SHP77 (cell line): ENCODE results near the gene MYO9B.

ENCODE experiments used
- DNase-seq, 2 experiments: peaks; one replicate each; lab custom pipeline; 2025; lab: John Stamatoyannopoulos, UW

The MYO9B gene

GRCh38 chr19:17215127-17215971 lies 139.8 kb downstream of the MYO9B start, which contains the start of gene USE1:
TSS of gene USE1 (plus strand) at chr19:17215357. CDS start at chr19:17215406, 49 bp downstream.
- DNase-seq, result peak; percentile 80 to 92

DNA sequence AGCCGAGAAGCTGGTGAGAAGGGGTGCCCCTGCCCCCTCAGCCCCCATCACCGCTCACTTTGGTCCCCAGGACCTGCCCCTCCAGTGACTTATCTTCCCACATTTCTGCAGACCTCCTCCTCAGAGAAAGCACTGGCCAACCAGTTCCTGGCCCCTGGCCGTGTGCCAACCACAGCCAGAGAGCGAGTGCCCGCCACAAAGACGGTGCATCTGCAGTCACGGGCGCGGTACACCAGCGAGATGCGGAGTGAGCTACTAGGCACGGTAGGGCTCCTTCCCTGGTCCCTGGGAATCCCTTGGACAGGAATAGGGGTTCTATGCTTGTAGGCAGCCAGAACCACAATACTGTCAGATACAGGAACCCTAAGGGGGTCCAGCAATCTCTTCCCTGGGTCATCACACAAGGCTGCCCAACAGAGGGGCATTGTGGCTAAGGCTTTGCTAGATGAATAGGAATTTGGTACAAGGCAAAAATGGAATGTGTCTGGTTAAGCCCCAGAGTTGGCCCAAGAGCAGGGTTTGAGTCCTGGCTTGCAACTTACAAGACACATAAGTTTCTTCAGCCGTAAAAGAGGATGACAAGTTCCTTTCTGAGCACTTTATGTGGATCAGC lies 140.6 kb downstream of the MYO9B start:
- DNase-seq, result peak in 1 of 2 experiments; percentile 54

DNA sequence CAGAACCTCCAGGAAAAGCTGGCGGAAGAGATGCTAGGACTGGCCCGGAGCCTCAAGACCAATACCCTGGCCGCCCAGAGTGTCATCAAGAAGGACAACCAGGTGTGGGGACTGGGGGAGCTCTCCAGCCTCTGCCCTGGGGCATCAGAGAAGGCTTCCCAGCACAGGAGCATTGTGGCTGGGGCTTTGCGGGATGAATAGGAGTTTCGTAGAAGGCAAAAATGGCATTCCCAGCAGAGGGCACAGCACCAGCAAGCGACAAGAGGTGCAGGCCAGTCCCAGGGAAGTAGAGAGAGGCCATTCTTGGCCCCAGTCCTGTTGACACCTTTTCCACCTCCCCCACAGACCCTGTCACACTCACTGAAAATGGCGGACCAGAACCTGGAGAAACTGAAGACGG lies 143.7 kb downstream of the MYO9B start:
- DNase-seq, result no peak

- DNase-seq, result no peak
Observed at GRCh38 chr19:17220207-17220758, 144.7 kb downstream of the MYO9B start.

- DNase-seq, result no peak
Observed at GRCh38 chr19:17225053-17225452, 149.5 kb downstream of the MYO9B start.

DNA sequence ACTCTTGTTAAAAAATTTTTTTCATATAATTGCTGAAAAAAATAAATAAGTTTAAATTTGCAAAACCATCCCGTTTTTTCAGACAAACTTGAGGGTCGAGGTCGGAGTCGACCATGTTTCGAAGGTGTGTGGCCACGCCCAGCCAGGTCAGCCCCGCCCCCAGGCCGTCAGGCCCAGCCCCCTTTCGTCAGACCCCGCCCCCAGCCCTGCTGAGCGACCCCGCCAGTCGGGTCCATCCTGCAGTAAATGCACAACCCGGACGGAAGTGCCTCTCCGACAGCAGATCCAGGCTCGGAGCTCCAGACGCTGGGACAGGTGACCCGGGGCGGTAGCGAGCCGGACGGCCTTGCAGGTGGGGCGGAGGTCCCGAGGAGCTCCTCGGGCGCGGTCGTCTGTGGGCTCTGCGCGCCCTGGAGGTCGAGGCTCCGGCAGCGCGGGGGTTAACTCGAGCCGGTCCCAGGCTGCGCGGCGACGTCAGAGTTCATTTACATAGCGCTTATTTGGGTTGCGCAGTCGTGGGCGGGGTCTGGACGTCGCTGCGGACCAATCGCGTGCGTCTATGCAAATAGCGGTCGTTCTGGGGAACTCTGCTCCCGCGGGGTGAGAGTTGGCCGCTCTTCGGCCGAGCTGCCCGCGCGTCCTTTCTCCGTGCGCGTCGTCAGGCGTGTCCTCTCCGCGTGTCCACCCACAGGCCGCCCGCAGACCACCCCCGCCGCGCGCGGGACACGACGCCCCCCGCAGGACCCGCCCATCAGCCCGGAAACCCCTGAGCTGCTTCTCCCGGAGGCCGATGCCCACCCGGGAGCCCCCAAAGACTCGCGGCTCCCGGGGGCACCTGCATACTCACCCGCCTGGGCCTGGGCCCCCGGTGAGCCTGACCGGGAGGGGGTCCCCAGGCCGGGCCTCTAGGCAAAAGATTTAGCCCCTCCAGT lies 150.7 kb downstream of the MYO9B start, which contains the start of gene OCEL1:
Gene OCEL1 (plus strand): TSS at position 225 of the 932 bp plus-strand sequence. CDS start 22 bp downstream, at position 247.
- peak; percentile 96 to 97 for DNase-seq

DNA sequence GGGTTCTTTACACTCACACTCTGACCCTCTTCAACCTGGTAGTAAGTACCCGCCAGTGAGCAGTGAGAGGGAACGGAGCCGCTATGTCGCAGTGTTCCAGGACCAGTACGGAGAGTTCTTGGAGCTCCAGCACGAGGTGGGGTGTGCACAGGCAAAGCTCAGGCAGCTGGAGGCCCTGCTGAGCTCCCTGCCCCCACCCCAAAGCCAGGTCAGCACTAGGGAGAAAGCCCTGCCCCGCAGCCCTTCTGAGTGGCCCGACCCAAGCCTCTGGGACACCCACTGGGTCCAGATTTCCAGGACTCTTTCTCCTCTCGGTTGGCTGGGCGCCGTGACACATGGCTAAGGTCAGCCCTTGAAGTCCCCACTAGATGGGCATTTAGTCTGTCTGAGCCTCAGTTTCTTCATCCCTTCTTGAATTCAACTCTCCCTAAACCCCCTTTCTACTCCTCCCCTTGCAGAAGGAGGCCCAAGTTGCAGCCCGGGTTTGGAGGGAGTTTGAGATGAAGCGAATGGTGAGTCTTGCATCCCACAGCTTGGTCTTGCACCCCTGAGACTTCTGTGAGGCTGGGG lies 152.3 kb downstream of the MYO9B start:
- DNase-seq, result no peak

GRCh38 chr19:17229890-17230289 lies 154.3 kb downstream of the MYO9B start:
- no peak for DNase-seq

DNA sequence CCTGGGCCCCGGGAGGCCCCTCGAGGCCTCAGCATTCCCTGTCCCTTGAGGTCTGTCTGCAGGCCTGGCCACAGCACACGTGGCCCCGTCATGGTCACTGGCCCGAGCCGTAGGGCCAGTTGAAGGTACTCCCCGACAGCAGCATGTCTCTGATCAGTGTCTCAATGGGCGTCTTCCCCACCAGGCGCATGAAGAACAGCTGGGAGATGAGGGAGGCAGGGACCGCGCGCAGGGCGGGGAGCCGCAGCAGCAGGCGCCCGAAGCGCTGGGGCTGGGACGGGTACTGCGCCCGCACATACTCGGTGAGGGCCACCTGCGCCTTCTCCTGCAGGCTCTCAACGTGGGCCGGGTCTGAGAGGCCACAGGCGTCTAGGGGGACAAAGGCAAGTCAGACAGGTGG lies 156.7 kb downstream of the MYO9B start:
- no peak for DNase-seq

DNA sequence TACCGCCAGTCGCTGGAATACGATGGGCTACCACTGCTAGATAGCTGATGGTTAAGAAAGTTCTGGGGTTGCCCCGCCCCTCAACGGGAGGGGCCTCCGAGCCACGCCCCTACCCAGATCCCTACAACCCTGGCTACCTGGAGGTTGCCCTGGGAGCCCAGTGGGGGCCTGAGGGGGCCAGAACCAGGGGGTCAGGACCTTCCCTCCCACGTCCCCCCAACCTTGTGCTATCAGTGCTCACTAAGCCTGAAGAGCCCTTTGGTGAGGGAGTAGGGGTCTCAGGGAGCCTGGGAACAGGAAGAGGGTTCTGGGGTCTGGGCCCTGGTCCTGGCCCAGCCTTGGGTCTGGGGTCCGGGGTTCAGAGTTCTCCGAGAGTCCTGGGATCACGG lies 159.3 kb downstream of the MYO9B start:
- peak in 1 of 2 experiments; percentile 20 for DNase-seq

DNA sequence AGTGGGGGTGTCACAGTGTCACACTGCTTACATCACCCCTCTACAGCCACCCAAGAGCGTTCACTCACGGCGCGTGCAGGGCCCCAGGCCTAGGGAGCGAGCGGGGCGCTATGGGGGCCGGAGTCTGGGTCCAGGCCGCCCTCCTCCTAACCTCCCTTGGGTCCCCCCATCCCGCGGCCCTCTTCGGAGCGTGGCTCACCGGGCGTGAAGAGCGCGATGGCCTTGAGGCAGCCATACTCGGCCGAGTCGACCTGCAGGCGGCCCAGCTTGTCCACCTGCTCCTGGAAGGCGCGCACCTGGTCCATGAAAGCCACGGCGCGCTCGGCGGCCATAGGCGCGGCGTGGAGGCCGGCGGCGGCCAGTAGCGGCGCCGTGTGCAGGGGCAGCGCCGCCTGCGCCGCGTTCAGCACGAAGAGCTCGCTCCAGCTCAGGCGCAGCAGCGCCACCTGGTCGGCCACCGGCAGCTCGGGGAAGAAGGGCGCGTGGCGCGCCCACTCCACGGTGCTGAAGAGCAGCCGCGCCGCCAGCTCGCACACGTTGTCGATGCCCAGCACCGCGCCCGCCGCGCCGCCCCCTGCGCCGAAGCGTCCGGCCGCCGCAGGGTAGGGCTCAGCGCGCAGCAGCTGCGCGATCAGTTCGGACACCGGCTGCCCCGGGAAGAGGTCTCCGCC lies 159.9 kb downstream of the MYO9B start:
- DNase-seq, result peak; percentile 38 to 68

GRCh38 chr19:17235971-17236777 lies 160.6 kb downstream of the MYO9B start:
- DNase-seq, result peak; percentile 53 to 68

- DNase-seq, result no peak
Observed at GRCh38 chr19:17236811-17237543, 161.4 kb downstream of the MYO9B start.

DNA sequence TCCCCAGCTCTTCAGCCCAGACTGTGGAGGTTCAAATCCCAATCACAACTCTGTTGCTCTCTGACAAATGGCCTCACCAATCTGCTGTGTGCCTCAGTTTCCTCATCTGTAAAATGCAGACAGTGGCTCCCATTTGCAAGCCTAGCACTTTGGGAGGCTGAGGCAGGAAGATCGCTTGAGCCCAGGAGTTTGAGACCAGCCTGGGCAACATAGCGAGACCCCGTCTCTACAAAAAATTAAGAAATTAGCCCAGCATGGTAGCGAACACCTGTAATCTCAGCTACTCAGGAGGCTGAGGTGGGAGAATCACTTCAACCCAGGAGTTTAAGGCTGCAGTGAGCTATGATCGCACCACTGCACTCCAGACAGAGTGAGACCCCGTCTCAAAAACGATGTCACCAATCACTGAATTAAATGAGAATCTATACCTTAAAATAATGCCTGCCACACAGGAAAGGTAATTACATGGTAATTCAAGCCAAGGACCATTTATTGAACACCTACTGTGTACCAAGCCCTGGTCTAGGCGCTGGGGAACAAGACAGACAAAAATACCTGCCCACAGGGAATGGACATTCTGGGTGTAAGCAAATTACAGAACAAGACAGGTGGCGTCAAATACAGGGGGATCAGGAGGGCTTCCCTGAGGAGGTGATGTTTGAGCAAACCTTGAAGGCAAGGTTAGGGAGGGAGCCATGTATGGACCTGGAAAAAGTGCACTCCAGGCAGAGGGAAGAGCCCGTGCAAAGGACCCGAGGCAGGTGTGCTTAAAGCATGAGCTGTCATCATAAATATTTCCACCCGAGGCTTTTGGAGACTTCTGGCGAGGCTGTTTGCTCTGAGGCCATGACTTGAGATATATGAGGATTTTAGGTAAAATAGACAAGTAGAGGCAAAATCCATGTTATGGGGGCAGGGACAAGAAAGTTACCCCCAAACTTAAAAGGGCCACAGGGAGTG lies 162.4 kb downstream of the MYO9B start:
- DNase-seq, result no peak

DNA sequence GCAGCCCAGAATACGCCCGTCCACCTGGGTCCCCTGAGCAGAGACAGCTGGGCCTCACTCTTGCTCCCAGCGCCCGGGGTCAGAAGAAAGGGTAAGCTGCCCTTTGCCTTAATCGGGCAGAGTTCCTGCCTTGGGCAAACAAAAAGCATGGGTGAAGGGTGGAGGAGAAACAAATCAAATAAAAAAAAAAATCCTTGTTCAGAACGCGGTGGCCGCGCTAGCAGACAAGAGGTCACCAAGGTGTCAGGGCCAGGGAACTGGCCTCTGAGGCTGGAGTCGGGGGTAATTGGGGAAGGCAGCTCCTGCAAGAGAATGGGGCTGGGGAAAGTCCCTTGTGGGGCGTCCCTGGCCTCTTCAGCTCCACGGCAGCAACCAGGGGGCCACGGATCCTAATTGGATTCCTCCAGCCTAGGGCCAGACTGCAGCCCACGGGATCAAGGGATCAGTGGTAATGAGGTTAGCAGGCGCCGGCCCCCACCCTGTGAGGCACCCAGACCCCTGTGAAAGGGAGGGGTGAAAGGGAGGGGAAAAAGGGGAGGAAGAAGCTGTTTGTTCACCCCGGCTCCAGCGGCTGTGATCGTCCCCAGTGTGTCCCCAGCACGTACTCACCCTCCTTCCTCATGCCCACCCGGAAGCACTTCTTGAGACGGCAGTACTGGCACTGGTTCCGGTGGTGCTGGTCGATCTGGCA lies 164.6 kb downstream of the MYO9B start:
- no peak for DNase-seq

- DNase-seq, result no peak
Observed at GRCh38 chr19:17240826-17241399, 165.3 kb downstream of the MYO9B start.
